ENCODE data around the gene SFT2D3. TPM values are rescaled to one million over a fixed set of nuclear protein-coding genes. Genes with fewer than 3 reads are reported as not detected.

Gene SFT2D3
- polyA plus RNA-seq, 1 donor from 2014 or later = 6.2 TPM

DNA sequence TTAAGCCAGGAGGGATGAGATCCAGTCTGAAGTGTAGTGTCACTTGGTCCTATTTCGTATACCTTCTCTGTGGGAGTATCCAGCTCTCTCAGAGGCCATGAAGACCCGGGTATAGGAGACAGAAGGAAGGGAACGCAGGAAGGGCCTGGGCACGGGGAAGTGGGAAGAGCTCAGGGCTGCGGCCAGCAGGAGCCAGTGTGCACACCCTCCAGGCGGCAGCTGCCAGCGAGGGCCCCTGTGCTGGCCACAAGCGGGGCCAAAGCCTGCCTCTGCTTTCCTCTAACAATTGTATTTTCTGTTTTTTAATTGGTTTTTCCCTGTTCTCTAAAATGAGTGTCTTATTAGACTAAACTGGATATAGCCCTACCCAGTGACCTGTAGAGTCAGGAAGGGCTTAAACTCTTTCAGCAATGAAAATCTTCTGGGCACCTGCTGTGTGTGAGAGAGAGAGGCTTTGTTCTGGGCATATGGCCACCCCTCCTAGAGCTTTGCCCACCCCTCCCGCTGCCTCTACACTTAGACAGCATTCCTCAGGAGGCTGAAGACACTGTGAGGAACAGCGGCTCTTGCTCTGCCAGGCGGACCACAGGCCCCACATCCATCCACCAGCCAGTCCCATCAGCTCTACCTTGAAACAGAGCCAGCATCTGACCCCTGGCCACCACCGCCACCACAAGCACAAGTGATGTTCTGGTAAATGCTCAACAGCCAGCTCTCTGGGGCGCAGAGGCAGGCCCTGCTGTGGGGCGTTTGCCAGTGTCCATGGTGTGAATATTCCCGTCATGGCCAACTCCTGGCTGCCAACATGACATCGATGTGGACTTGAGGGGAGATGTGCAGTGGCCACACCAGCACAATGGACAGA is 45.9 kb upstream of the SFT2D3 start:
- Histone ChIP-seq H3K9me2 (ENCODE audit: insufficient read depth, low read length) (no peaks in the 10 kb centered on the region), H3K4me3 (ENCODE audit: low read length) (no peak overlapping the region), H3K27ac (ENCODE audit: low read length) (no peak overlapping the region), H3K9ac (ENCODE audit: low read length) (no peak overlapping the region), H3K79me2 (replicated peaks; ENCODE audit: insufficient read depth, low read length) (no peaks in the 10 kb centered on the region), H3F3A (ENCODE audit: insufficient read depth, low read length, poor library complexity, severe bottlenecking) (no peaks in the 10 kb centered on the region), H4K20me1 (ENCODE audit: insufficient read depth) (no peaks in the 10 kb centered on the region), H3K9me3 (ENCODE audit: low read length) (no peaks in the 10 kb centered on the region), H3K27me3 (ENCODE audit: insufficient read depth, low read depth, low read length) (no peaks in the 10 kb centered on the region), H3K36me3 (ENCODE audit: insufficient read depth, low read length) (no peaks in the 10 kb centered on the region), H3K4me2 (ENCODE audit: low read length) (no peak overlapping the region), H2AFZ (ENCODE audit: low read depth, low read length) (no peak overlapping the region)
- no peak for TF ChIP-seq EZH2 (IDR thresholded peaks at IDR 0.05; ENCODE audit: borderline replicate concordance, insufficient read depth, low read length, poor library complexity, severe bottlenecking)
- no peak for TF ChIP-seq MXI1 (conservative IDR thresholded peaks at IDR 0.05; ENCODE audit: poor library complexity, severe bottlenecking)
- TF ChIP-seq RAD21 (conservative IDR thresholded peaks at IDR 0.05) = no peak
- TF ChIP-seq POLR2AphosphoS5 (IDR thresholded peaks at IDR 0.05) = no peak
- no peak for TF ChIP-seq SMC3 (conservative IDR thresholded peaks at IDR 0.05; ENCODE audit: poor library complexity)
- TF ChIP-seq, protein P1, sequence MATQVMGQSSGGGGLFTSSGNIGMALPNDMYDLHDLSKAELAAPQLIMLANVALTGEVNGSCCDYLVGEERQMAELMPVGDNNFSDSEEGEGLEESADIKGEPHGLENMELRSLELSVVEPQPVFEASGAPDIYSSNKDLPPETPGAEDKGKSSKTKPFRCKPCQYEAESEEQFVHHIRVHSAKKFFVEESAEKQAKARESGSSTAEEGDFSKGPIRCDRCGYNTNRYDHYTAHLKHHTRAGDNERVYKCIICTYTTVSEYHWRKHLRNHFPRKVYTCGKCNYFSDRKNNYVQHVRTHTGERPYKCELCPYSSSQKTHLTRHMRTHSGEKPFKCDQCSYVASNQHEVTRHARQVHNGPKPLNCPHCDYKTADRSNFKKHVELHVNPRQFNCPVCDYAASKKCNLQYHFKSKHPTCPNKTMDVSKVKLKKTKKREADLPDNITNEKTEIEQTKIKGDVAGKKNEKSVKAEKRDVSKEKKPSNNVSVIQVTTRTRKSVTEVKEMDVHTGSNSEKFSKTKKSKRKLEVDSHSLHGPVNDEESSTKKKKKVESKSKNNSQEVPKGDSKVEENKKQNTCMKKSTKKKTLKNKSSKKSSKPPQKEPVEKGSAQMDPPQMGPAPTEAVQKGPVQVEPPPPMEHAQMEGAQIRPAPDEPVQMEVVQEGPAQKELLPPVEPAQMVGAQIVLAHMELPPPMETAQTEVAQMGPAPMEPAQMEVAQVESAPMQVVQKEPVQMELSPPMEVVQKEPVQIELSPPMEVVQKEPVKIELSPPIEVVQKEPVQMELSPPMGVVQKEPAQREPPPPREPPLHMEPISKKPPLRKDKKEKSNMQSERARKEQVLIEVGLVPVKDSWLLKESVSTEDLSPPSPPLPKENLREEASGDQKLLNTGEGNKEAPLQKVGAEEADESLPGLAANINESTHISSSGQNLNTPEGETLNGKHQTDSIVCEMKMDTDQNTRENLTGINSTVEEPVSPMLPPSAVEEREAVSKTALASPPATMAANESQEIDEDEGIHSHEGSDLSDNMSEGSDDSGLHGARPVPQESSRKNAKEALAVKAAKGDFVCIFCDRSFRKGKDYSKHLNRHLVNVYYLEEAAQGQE (IDR thresholded peaks at IDR 0.05; ENCODE audit: borderline replicate concordance) = no peak
- no peak for TF ChIP-seq EP300 (conservative IDR thresholded peaks at IDR 0.05; ENCODE audit: poor library complexity, severe bottlenecking)
- TF ChIP-seq TAF1 (IDR thresholded peaks at IDR 0.05; ENCODE audit: low read depth) = no peak
- TF ChIP-seq, protein P2, sequence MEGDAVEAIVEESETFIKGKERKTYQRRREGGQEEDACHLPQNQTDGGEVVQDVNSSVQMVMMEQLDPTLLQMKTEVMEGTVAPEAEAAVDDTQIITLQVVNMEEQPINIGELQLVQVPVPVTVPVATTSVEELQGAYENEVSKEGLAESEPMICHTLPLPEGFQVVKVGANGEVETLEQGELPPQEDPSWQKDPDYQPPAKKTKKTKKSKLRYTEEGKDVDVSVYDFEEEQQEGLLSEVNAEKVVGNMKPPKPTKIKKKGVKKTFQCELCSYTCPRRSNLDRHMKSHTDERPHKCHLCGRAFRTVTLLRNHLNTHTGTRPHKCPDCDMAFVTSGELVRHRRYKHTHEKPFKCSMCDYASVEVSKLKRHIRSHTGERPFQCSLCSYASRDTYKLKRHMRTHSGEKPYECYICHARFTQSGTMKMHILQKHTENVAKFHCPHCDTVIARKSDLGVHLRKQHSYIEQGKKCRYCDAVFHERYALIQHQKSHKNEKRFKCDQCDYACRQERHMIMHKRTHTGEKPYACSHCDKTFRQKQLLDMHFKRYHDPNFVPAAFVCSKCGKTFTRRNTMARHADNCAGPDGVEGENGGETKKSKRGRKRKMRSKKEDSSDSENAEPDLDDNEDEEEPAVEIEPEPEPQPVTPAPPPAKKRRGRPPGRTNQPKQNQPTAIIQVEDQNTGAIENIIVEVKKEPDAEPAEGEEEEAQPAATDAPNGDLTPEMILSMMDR (IDR thresholded peaks at IDR 0.05; ENCODE audit: poor library complexity, severe bottlenecking) = no peak

GRCh38 chr2:127656569-127657231 is 44.6 kb upstream of the SFT2D3 start:
- no peaks in the 10 kb centered on the region for H3K36me3 ChIP-seq (ENCODE audit: insufficient read depth, low read length)
- H3K9me3 ChIP-seq (ENCODE audit: low read length) = no peaks in the 10 kb centered on the region
- H3F3A ChIP-seq (ENCODE audit: insufficient read depth, low read length, poor library complexity, severe bottlenecking) = no peaks in the 10 kb centered on the region

More at GRCh38 chr2:127656569-127657231, 44.6 kb upstream of the SFT2D3 start:
- Histone ChIP-seq H4K20me1 (ENCODE audit: insufficient read depth) (no peaks in the 10 kb centered on the region), H2AFZ (ENCODE audit: low read depth, low read length) (no peak overlapping the region), H3K4me3 (ENCODE audit: low read length) (no peak overlapping the region), H3K9ac (ENCODE audit: low read length) (no peak overlapping the region), H3K9me2 (ENCODE audit: insufficient read depth, low read length) (no peaks in the 10 kb centered on the region), H3K27me3 (ENCODE audit: insufficient read depth, low read depth, low read length) (no peaks in the 10 kb centered on the region), H3K27ac (ENCODE audit: low read length) (no peak overlapping the region), H3K79me2 (replicated peaks; ENCODE audit: insufficient read depth, low read length) (no peaks in the 10 kb centered on the region), H3K4me2 (ENCODE audit: low read length) (no peak overlapping the region)
- TF ChIP-seq MXI1 (conservative IDR thresholded peaks at IDR 0.05; ENCODE audit: poor library complexity, severe bottlenecking) (no peak), TAF1 (IDR thresholded peaks at IDR 0.05; ENCODE audit: low read depth) (no peak), RAD21 (conservative IDR thresholded peaks at IDR 0.05) (no peak), SMC3 (conservative IDR thresholded peaks at IDR 0.05; ENCODE audit: poor library complexity) (no peak), POLR2AphosphoS5 (IDR thresholded peaks at IDR 0.05) (no peak), EP300 (conservative IDR thresholded peaks at IDR 0.05; ENCODE audit: poor library complexity, severe bottlenecking) (no peak), EZH2 (IDR thresholded peaks at IDR 0.05; ENCODE audit: borderline replicate concordance, insufficient read depth, low read length, poor library complexity, severe bottlenecking) (no peak)
- TF ChIP-seq, protein P1 (IDR thresholded peaks at IDR 0.05; ENCODE audit: borderline replicate concordance) = no peak
- TF ChIP-seq, protein P2 (IDR thresholded peaks at IDR 0.05; ENCODE audit: poor library complexity, severe bottlenecking) = no peak
